OCI-LY1 (cell line): ENCODE results near the gene CMIP.

Experiments
- H2AFZ ChIP-seq: fragments of 200-600 bp; sonication (generic), shearing (Covaris generic); 2 replicates; pipeline ENCODE4 v1.6.0; 2014; ENCODE audit warnings: antibody characterized with exemption, mild to moderate bottlenecking, low read length
- H3F3A ChIP-seq: fragments of 200-600 bp; sonication (generic), shearing (Covaris generic); 2 replicates; pipeline ENCODE4 v1.6.0; 2014; ENCODE audit warnings: mild to moderate bottlenecking, antibody characterized with exemption, low read length, moderate library complexity; ENCODE audit not compliant: insufficient read depth
- H3K27ac ChIP-seq: fragments of 200-600 bp; sonication (generic); 2 replicates; pipeline ENCODE4 v1.5.1; 2014; ENCODE audit warnings: low read length, mixed run types, mild to moderate bottlenecking, low read depth; ENCODE audit not compliant: poor library complexity, severe bottlenecking
- H3K27me3 ChIP-seq: fragments of 200-600 bp; sonication (generic); 2 replicates; pipeline ENCODE4 v1.6.0; 2014; ENCODE audit warnings: antibody characterized with exemption, mild to moderate bottlenecking, low read length, moderate library complexity; ENCODE audit not compliant: insufficient read depth
- H3K36me3 ChIP-seq: fragments of 200-600 bp; sonication (generic); 2 replicates; pipeline ENCODE4 v1.6.1; 2014; ENCODE audit warnings: mild to moderate bottlenecking, antibody characterized with exemption, low read length, moderate library complexity, mixed read lengths; ENCODE audit not compliant: insufficient read depth
- H3K4me1 ChIP-seq: fragments of 200-600 bp; sonication (generic); 2 replicates; pipeline ENCODE4 v1.5.1; 2014; ENCODE audit warnings: mild to moderate bottlenecking, low read length, moderate library complexity; ENCODE audit not compliant: insufficient read depth, severe bottlenecking
- H3K4me2 ChIP-seq: fragments of 200-600 bp; sonication (generic), shearing (Covaris generic); 2 replicates; pipeline ENCODE4 v1.6.1; 2014; ENCODE audit warnings: low read length
- H3K4me3 ChIP-seq: fragments of 200-600 bp; sonication (generic); 2 replicates; pipeline ENCODE4 v1.5.1; 2014; ENCODE audit warnings: low read length, low read depth, mild to moderate bottlenecking, mixed read lengths; ENCODE audit not compliant: poor library complexity, severe bottlenecking
- H3K79me2 ChIP-seq: fragments of 200-600 bp; shearing (Covaris generic); 2 replicates; pipeline ENCODE4 v1.6.1; 2016; ENCODE audit warnings: mixed run types, low read length, mixed read lengths; ENCODE audit not compliant: insufficient read depth
- H3K9ac ChIP-seq: fragments of 200-600 bp; sonication (generic), shearing (Covaris generic); 2 replicates; pipeline ENCODE4 v1.6.1; 2014; ENCODE audit warnings: mild to moderate bottlenecking, low read length, mixed read lengths
- H3K9me2 ChIP-seq: fragments of 200-600 bp; sonication (generic), shearing (Covaris generic); 2 replicates; pipeline ENCODE4 v1.6.1; 2014; ENCODE audit warnings: low read depth, mild to moderate bottlenecking, low read length, mixed read lengths
- H3K9me3 ChIP-seq: fragments of 200-600 bp; shearing (Covaris generic); 2 replicates; pipeline ENCODE4 v1.6.1; 2014; ENCODE audit warnings: low read length, mixed read lengths
- H4K20me1 ChIP-seq: fragments of 200-600 bp; sonication (generic), shearing (Covaris generic); 2 replicates; pipeline ENCODE4 v1.6.0; 2016; ENCODE audit warnings: mild to moderate bottlenecking, low read length; ENCODE audit not compliant: insufficient read depth
- CTCF ChIP-seq: fragments of 200-600 bp; sonication (generic), shearing (Covaris generic); IDR thresholded peaks from 2 replicates; pipeline ENCODE4 v1.5.1; 2017; ENCODE audit warnings: mild to moderate bottlenecking, antibody characterized with exemption, low read length, moderate library complexity, mixed read lengths
- EZH2 ChIP-seq: fragments of 200-600 bp; sonication (generic), shearing (Covaris generic); IDR thresholded peaks from 2 replicates; pipeline ENCODE4 v1.8.0; 2017; ENCODE audit warnings: borderline replicate concordance, mixed run types, mild to moderate bottlenecking, antibody characterized with exemption, low read length, moderate library complexity, mixed read lengths

Gene CMIP

GRCh38 chr16:81509404-81509803, 64.8 kb downstream of the CMIP start:
- Histone ChIP-seq H3K79me2 (0 out of 2 replicates have a peak, but pooled peaks cover 4% of the 10 kb centered on the region), H3K9me2 (no peaks in the 10 kb centered on the region), H3K4me1 (peaks cover 33% of the 10 kb centered on the region), H3K4me2 (no peak overlapping the region), H3K27ac (no peak overlapping the region), H4K20me1 (no peaks in the 10 kb centered on the region), H3K4me3 (no peak overlapping the region), H3K9ac (no peak overlapping the region), H3K36me3 (peaks cover 14% of the 10 kb centered on the region), H3K9me3 (no peaks in the 10 kb centered on the region), H3F3A (no peaks in the 10 kb centered on the region), H2AFZ (no peak overlapping the region), H3K27me3 (no peaks in the 10 kb centered on the region)
- TF ChIP-seq CTCF (no peak), EZH2 (no peak)

GRCh38 chr16:81510016-81510415, 65.4 kb downstream of the CMIP start:
- Histone ChIP-seq H3K27ac (no peak overlapping the region), H3K4me2 (no peak overlapping the region), H3K9me2 (no peaks in the 10 kb centered on the region), H2AFZ (no peak overlapping the region), H3F3A (no peaks in the 10 kb centered on the region), H3K9me3 (no peaks in the 10 kb centered on the region), H3K9ac (no peak overlapping the region), H3K36me3 (peaks cover 14% of the 10 kb centered on the region), H3K27me3 (no peaks in the 10 kb centered on the region), H4K20me1 (no peaks in the 10 kb centered on the region), H3K4me1 (peaks cover 27% of the 10 kb centered on the region), H3K79me2 (0 out of 2 replicates have a peak, but pooled peaks cover 4% of the 10 kb centered on the region), H3K4me3 (no peak overlapping the region)
- TF ChIP-seq EZH2 (no peak), CTCF (no peak)

- peaks cover 17% of the 10 kb centered on the region for H3K36me3 ChIP-seq
- TF ChIP-seq EZH2 (no peak), CTCF (no peak)
- no peak overlapping the region for H3K4me2 ChIP-seq
- H3F3A ChIP-seq = no peaks in the 10 kb centered on the region
- H3K27me3 ChIP-seq = no peaks in the 10 kb centered on the region
- no peak overlapping the region for H3K9ac ChIP-seq
- H3K27ac ChIP-seq = no peak overlapping the region
- H3K9me3 ChIP-seq = no peaks in the 10 kb centered on the region
- 0 out of 2 replicates have a peak, but pooled peaks cover 4% of the 10 kb centered on the region for H3K79me2 ChIP-seq
- no peak overlapping the region for H3K4me3 ChIP-seq
- H2AFZ ChIP-seq = no peak overlapping the region
- no peaks in the 10 kb centered on the region for H3K9me2 ChIP-seq
- H3K4me1 ChIP-seq = peaks cover 22% of the 10 kb centered on the region
- H4K20me1 ChIP-seq = no peaks in the 10 kb centered on the region
These were observed 66.8 kb downstream of the CMIP start for GRCh38 chr16:81511371-81511770.
